Activated CD8-positive, alpha-beta memory T cell treated with anti-CD3 and anti-CD28 coated beads, Interleukin-2, amount 50 U/mL, for 4 hours (primary cell): ENCODE measurements around the gene GOLGA6L10.
"Not testable (repeated sequence)": the region's sequence is repeated elsewhere in the genome, so short reads cannot be mapped to it uniquely, and the experiment has no call there.

Source experiments
- DNase-seq: peaks from one replicate; pipeline ENCODE4 v3.0.0-alpha.2; 2020

GOLGA6L10 gene

DNA sequence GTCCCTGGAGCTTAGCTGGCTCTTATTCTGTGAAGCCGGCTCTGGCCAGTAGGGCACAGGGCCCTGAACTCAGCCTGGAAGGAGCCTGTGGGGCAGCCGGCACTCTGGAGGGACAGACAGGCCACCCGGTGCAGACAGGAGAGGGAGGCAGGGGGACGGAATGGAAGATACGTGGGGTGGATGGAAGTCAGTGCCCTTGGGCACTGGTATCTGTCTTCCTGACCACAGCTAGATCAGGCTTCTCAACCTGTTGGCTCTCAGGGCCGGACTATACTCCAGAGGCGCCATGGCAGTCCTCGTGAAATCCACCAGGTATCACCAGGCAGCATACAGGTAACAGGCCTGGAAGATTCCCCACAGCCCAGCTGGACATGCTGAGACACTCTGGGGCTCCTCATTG is 10.7 kb downstream of the GOLGA6L10 start:
- DNase-seq = not testable (repeated sequence)

DNA sequence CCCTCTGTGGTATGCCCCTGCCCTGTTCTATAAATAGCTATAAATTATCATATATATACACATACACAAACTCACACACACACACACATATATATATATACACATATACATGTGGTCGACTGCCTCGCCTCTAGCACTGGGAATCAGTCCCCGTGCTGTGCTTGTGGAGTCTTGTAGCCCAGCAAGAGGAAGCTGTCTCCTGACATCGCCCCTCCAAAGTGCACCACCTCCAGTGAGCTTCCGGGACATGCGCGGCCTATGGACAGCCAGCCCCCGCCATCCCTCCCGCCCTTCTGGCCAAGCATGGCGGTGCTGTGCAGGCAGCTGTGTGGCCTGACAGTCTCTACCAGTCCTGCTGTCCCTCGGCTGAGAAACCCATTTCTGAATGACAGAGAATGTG is 11.2 kb downstream of the GOLGA6L10 start:
- not testable (repeated sequence) for DNase-seq

DNA sequence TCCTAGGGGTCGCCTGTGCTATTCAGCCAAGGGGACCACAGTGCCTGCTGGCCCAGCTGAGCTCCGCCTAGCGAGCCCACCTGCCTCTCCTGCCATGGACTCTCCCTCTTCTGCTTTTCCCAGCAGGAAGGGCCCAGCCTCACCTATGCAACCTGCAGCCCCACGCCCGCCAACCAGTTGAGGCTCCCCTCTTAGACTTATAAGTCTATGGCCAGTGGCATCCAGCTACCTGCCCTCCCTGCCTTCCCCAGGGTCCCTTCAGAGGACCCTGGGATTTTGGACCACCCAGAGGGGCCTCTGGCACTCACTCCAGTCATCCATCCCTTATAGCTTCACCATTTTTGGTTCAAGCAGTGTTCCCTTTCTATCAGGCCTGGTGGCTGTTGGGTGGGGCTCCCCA is 12.2 kb downstream of the GOLGA6L10 start:
- not testable (repeated sequence) for DNase-seq

DNA sequence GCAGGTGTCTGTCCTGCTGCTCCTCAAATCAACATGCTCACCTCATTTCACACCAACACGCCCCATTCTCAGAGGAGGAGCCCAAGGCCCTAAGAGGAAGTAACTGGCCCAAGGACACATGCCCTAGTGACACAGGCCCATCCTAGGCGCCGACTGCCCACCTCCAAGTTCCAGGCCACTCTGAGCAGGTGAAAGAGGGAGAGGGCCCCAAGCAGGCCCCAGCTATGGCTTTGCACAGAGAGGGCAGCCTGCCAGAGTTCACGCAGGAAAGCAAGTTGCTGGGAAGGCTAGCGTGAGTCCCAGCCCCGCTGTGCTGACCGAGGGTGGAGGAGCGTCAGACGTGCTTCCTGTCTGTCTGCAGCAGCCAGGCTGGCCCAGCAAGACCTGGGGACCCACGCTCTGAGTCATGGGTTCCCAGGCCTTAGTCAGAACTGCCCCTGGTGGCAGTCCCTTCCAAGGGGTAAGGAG is 13.1 kb downstream of the GOLGA6L10 start:
- DNase-seq = not testable (repeated sequence)

DNA sequence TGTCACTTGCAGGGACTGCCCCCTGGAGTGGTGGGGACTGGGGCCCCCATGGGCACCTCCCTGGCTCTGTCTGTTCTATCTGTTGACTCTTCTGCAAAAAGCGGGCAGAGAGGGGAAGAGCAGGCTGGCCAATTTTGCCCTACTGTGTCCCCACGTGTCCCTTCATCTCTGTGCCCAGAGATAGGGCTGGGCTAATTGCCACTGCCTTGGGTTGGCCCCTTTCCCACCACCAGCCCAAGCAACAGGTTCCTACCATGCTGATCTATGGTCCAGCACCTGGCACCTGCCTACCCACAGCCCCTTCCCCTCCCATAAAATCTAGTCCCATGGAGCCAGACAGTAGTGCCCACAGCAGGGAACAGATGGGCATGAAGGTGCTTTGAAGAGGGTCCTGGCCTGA is 14.3 kb downstream of the GOLGA6L10 start:
- DNase-seq = not testable (repeated sequence)

DNA sequence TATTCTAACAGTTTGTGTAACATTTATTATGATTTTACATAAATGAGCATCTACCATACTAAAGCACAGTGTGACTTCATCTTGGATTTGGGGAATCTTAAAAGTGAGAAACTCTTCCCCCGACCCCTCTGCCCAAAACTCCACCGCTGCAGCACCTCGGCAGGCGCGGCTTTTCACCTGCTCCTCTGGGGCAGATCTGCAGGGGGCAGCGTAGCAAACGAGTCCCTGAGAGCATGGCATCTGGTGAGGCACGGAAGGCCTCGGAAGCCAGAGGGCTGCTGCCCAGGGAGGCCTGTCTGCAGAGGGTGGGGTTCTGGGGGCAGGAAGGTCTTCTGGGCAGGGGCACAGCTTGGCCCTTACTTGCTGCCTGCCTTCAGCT is 14.7 kb downstream of the GOLGA6L10 start:
- not testable (repeated sequence) for DNase-seq

DNA sequence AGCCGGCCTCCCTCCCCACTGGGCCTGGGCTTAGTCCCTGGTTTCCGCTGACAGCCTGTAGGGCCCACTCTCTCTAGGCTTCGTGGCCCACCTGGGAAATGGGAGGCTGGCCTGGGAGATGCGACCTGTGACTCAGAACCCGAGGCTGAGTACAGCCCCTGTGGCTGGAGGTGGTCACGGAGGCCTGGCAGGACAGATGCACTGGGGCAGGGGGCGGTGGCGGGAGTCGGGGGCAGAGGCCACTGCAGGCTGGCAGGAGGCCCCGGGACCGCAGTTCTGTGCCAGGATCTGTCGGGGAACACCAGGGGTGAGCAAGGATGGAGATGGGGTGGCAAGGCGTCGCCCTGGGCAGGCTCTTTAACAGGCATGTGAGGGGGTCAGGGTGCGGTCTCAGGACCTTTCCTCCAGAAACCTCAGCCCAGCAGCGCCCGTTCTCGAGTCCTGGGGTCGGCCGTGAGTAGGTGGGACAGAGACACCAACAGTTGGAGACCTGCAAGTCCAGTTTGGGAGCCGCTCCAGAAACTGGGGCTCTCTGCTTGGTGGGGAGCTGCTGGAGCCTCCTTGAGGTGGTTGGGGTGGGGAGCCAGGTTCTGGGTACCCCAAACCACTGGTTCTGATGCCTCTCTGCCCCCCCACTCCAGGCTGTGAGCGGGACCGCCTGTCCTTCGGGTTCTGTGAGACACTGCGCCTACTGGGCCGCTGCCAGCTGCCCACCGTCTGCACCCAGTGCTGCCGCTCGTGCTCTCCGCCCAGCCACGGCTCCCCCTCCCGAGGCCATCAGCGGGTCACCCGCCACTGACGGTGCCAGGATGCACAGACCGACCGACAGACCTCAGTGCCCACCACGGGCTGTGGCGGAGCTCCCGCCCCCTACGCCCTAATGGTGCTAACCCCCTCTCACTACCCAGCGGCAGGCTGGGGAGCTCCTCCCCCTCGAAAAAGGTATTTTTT is 15.4 kb downstream of the GOLGA6L10 start:
- DNase-seq = not testable (repeated sequence)

DNA sequence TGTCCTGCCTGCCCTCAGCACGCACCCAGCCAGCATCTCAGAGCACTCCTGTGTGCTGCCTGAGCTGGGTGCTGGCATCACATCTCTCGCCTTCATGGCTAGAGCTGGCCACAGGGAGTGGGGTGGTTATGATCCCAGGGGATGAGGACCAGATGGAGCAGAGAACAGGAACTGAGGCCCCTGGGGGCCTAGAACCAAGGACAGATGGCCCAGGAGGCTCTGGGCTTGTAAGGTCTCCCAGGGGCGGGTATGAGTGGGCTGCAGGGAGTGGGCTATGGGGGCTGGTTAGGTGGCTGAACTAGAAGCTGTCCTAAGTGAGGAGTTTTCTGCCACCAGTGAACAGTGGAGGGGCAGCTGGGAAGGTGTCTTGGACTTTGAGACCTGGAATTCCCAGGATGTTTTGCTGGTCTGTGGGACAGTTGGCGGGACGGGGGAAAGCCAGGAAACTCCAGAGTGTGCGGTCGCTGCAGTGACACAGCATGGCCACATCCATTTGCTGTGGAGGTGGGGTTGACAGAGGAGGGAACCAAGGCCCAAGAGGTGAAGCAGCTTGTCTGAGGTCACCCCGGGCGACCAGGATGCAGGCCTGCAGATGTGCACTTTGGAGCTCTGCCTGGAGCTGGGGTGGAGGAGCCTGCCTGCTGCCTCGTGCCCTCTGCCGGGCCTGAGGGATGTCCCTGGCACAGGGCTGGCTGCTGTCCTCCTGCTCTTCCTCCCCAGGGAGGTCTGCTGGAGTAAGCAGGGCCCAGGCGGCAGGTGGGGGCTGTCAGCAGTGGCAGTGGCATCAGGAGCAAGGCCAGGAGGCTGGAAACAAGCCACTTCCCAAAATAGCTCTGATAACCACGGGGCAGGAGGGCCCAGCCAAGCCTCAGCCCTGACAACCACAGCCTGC is 16.3 kb downstream of the GOLGA6L10 start:
- not testable (repeated sequence) for DNase-seq

DNA sequence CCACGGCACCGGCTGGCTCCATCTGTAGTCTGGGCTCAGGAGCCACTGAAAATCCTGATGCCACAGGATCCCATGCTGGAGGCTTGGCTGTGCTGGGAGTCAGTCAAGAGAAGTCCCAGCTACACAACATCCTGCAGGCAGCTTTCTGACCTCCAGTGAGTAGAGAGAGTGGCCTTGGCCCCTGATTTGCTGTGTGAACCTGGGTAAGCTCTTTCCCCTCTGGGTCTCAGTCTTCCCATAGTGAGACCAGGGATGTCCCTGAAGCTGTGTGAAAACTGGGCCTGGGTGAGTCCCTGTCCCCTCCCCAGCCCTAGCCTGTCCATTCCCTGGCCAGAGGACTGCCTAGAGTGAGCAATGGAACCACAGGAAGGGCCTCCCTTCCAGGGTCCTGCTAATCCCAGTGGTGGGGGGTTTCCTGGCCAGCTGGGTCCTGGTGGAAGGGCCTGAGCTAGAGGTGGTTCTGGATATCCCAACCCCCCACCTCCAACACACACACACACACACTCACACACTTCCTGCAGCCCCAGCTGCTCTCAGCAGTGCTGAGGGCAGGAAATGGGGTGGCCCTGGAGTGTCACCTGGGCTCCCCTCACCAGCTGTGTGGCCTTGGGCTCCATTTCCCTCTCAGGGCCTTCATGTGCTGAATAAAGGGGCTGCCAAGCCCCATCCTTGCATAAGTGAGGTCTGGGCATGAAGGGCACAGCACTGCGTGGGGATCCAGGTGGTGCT is 17.5 kb downstream of the GOLGA6L10 start:
- not testable (repeated sequence) for DNase-seq

DNA sequence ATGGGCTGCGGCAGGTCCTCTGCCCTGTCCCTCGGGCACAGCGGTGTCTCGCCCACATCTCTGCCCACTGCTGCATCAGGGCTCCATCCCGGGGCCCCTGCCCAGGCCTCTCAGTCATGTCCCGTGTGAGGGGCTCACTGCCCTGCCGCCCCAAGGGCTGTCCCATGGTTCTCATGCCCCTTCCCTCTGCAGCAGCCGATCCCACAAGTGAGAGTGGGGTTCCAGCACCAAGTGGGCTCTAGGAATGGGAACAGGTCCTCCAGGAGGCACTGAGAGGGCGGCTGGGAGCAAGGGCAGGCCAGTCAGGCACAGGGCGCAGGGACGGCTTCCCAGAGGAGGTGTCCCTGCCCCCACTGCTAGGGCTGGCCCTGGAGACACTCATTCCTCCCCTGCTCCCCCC is 18.4 kb downstream of the GOLGA6L10 start:
- DNase-seq = not testable (repeated sequence)

DNA sequence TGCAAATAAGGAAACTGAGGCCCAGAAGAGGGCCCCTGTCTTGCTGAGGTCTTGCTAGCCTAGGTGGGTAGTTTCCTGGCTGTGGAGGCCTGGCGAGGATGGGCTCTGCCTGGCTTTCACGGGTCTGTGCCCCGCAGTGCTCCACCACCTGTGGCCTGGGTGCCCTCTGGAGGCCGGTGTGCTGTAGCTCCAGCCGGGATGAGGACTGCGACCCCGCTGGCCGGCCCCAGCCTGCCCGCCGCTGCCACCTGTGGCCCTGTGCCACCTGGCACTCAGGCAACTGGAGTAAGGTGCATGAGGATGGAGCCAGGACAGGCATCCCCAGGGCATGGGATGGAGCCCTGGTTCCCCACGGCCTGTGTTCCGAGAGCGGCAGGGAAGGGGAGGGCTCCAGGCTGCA is 20.2 kb downstream of the GOLGA6L10 start:
- not testable (repeated sequence) for DNase-seq

DNA sequence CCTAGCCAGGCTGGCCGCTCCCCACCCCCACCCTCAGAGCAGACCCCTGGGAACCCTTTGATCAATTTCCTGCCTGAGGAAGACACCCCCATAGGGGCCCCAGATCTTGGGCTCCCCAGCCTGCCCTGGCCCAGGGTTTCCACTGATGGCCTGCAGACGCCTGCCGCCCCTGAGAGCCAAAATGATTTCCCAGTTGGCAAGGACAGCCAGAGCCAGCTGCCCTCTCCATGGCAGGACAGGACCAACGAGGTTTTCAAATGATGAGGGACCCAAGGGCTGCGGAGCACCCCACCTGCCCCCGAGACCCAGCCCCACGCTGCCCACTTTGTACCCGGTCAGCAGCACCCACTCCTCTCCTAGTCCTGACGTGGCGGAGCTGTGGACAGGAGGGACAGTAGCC is 21.9 kb downstream of the GOLGA6L10 start:
- DNase-seq = not testable (repeated sequence)

DNA sequence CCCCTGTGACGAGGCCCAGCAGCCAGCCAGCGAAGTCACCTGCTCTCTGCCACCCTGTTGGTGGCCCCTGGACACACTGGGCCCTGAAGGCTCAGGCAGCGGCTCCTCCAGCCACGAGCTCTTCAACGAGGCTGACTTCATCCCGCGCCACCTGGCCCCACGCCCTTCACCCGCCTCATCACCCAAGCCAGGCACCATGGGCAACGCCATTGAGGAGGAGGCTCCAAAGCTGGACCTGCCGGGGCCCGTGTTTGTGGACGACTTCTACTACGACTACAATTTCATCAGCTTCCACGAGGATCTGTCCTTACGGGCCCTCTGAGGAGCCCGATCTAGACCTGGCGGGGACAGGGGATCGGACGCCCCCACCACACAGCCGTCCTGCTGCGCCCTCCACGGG is 22.4 kb downstream of the GOLGA6L10 start:
- not testable (repeated sequence) for DNase-seq

DNA sequence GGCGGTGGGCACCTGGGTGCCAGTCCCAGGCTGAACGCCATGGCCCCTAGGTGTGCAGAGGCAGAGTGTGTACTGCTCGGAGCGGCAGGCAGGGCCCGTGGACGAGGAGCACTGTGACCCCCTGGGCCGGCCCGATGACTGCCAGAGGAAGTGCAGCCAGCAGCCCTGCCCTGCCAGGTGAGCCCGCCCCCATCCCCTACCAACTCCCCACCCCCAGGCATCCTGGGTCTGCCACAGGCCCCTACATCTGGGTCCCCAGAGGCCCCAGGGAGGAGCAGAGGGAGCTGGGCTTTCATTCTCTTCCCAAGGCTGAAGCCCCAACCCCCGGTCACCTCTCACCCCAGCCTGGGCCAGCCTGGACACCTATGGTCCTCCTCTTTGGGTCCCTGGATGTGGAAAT is 23.6 kb downstream of the GOLGA6L10 start:
- not testable (repeated sequence) for DNase-seq

DNA sequence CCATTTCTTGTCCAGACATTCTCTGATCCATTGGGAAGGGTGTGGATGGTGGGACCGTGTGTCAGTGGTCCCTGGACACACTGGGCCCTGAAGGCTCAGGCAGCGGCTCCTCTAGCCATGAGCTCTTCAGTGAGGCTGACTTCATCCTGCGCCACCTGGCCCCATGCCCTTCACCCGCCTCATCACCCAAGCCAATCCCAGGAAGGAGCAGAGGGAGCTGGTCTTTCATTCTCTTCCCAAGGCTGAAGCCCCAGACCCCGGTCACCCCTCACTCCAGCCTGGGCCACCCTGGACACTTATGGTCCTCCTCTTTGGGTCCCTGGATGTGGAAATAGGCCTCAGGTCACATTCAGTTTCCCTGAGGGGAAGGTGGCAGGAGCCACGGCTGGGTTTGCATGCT is 24.4 kb downstream of the GOLGA6L10 start:
- not testable (repeated sequence) for DNase-seq

DNA sequence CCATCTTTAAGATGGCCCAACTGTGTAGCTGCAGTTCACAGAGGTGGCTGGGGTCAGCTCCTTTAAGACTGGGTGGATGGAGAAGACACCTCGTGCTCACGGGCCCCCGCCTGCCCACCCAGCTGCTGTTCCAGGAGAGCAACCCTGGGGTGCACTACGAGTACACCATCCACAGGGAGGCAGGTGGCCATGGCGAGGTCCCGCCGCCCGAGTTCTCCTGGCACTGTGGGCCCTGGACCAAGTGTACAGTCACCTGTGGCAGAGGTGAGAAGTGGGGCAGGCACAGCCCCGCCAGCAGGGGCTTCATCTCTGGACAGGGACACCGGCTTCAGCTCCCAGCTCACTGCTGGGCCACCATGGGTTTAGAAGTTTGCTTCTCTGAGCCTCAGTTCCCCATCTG is 26.8 kb downstream of the GOLGA6L10 start:
- DNase-seq = not testable (repeated sequence)

DNA sequence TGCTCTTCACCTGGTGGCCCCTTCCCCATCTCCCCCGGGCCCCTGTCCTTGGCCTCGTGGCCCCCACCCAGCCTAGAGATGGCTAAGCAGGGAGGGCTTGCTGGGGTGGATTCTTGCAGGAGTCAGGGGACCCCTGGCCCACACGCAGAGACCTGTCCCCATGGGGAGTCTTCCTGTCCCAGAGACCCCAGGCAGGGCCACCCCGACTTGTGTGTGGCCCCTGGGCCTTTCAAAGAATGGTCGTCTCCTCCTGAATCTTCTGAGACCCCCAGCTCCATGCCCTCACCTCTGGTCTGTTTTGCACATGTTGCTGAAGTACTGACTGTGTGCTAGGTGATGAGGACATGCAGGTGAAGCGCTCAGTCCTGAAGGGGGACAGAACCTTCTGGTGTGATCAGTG is 28.4 kb downstream of the GOLGA6L10 start:
- DNase-seq = not testable (repeated sequence)

DNA sequence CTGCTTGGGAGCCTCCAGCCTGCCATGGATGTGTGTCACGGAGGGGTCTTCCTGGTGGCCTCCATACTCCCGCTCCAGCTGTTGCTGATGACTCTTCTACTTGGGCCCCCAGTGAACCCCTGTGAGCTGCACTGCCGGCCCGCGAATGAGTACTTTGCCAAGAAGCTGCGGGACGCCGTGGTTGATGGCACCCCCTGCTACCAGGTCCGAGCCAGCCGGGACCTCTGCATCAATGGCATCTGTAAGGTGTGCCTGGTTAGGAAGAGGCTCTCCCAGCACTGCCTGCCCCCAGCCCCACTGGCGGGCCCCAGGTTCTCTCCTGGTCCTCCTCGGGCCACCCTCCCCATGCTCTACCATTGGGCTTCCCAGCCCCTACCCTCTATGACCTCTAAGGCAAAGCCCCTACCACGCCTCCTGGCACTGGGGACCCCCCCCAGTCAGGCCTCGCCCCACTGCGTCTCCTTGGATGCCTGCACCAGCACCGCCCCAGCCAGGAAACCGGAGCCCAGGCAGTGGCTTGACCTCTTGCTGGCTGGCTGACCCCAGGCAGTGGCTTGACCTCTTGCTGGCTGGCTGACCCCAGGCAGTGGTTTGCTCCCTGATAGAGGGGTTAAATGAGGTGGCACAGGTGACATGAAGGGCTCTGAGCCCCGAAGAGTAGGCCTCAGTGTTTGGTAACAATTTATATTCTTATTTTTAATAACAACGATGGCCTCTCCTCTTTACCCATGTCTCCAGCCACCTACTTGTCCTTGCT is 29.6 kb downstream of the GOLGA6L10 start:
- DNase-seq = not testable (repeated sequence)

DNA sequence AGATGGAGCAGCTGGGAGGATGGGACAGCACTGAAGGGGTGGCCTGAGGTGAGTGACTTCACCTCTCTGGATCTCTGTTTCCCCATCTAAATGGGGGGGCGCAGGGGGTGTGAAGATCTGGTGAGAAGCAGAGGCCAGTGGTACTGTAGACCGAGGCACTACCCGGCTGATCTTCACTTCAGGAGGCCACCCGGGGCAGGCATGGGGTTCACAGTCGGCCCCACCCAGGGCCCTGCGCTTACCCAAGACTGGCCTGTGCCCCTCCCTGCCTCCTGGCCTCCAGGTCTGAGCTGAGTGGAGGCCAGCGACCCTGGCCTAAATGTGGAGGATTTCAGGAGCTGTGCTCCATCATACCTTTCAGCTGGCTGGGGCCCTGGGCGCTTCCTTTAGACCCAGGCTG is 31.0 kb downstream of the GOLGA6L10 start:
- DNase-seq = not testable (repeated sequence)

DNA sequence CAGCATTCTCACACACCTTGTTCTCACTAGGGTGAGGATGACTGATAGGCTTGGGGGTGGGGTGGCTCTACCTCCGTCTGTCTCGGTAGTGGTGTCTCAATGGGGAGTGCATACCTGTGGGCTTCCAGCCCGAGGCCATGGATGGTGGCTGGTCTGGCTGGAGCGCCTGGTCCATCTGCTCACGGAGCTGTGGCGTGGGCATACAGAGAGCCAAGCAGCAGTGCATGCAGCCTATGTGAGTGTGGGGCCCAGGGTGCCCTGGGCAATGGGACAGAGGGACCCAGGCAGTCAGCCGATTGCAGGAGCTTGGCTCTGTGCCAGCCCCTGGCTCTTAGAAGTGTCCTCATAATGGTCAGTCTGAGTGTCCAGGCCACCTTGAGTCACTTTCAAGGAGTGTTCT is 31.8 kb downstream of the GOLGA6L10 start:
- not testable (repeated sequence) for DNase-seq

DNA sequence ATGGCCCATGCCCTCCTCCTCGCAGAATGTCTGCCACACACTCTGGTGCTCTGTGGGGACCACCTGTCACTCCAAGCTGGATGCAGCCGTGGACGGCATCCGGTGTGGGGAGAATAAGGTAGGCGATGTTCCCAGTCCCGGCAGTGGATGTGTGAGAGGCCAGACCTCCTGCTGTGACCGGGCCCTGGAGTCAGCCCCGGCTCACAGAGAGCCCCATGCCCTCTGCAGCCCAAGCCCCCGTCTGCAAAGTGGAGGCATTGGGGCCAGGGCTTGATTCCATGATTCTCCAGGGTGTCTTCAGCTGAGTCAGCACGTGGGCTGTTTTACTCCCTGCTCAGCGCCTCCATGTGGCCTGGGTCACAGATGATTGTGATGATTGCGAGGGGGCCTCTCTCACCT is 32.2 kb downstream of the GOLGA6L10 start:
- DNase-seq = no peak
